Skeletal muscle cell (primary cell): ENCODE data around the gene SHMT2.
A peak's percentile ranks its signal among the peaks of the same experiment; 100 is the strongest.
"Not testable (repeated sequence)": the region's sequence is repeated elsewhere in the genome, so short reads cannot be mapped to it uniquely, and the experiment has no call there.

Experiments used
- DNase-seq: peaks from one replicate; pipeline ENCODE4 v3.0.0-alpha.2; 2010; ENCODE audit warnings: low read depth
- H3K4me3 ChIP-seq: 2 replicates; pipeline ENCODE4 v1.5.1; 2011; ENCODE audit warnings: low read depth, mild to moderate bottlenecking, control low read depth, low read length, moderate library complexity

SHMT2 gene

GRCh38 chr12:57250541-57250940 lies 21.0 kb downstream of the SHMT2 start:
- DNase-seq, result no peak
- peak overlapping the region; percentile 41 for H3K4me3 ChIP-seq

DNA sequence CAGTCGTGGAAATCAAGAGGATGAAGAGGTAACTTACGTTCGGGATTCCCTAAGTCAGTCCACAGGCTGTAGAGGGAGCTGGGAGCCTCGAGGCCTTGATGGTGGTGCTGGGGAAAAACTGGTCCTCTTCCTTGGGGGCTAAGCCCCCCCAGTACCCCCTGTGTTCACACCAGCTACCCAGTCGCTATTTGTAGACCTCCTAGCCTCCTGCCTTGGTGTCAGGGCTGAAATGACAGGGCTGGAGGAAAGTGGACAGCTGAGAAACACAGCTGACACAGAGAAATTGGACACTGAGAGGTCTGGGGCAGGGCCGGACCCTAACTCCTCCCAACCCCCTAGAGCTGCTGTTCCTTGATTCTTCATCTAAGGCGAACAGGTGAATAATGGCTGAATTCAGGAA lies 21.4 kb downstream of the SHMT2 start, which contains the start of gene STAC3:
TSS of gene STAC3 (minus strand) at position 232 of the 400 bp plus-strand sequence. CDS start 1,551 bp downstream, outside the sequence.
- peak within 1 kb of the TSS; percentile 41 for H3K4me3 ChIP-seq
- no peak for DNase-seq

- no peak for DNase-seq
- no peak overlapping the region for H3K4me3 ChIP-seq
Observed at GRCh38 chr12:57254506-57255280, 25.2 kb downstream of the SHMT2 start.

DNA sequence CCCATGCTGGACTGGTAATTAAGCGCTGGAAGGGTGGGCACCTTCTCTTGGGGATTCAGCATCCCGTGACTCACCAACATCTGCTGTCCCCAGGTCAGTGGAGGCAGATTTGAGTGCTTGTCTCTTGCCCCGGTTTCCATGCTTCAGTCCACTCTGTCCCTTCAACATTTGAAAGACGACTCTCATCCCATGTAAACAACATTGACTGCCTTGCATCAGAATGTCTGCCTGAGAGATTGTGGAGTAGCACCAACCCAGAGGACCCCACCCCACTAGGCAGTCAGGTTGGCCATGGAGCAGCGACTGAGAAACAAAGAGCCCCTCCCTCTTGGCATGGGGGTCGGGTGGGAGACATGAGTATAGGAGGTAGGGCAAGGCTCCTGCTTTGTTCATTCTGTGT lies 26.4 kb downstream of the SHMT2 start:
- no peak overlapping the region for H3K4me3 ChIP-seq
- no peak for DNase-seq

- no peak for DNase-seq
- H3K4me3 ChIP-seq, result no peak overlapping the region
Observed at GRCh38 chr12:57258977-57259970, 29.8 kb downstream of the SHMT2 start.

DNA sequence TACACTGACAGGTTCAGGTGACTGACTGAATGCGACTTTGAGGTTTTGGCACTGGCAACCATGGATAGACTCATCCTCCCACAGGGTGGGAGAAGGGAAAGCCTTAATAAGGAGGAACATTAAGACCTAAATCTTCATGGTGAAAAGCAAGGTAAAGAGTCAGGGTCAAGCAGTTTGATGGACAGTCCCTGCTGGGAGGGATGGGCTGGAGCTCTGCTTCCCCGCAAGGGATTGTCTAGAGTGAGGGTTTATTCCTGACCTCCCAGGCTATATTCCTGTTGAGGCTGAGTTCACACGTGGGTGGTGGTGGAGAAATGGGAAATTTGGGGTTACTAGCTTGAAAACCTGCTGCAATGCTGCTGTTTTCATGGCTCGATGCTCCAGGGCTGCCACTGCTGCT lies 30.9 kb downstream of the SHMT2 start:
- no peak for DNase-seq

GRCh38 chr12:57261428-57261865 lies 31.9 kb downstream of the SHMT2 start:
- no peak for DNase-seq
- no peak overlapping the region for H3K4me3 ChIP-seq

More for the DNA sequence above, 30.9 kb downstream of the SHMT2 start:
- H3K4me3 ChIP-seq, result no peak overlapping the region

GRCh38 chr12:57262126-57262822 lies 32.8 kb downstream of the SHMT2 start:
- no peak overlapping the region for H3K4me3 ChIP-seq
- DNase-seq, result no peak

- H3K4me3 ChIP-seq, result no peak overlapping the region
- no peak for DNase-seq
Observed at GRCh38 chr12:57263096-57263495, 33.6 kb downstream of the SHMT2 start.

GRCh38 chr12:57266681-57267080 lies 37.2 kb downstream of the SHMT2 start:
- no peak for DNase-seq
- H3K4me3 ChIP-seq, result no peak overlapping the region

DNA sequence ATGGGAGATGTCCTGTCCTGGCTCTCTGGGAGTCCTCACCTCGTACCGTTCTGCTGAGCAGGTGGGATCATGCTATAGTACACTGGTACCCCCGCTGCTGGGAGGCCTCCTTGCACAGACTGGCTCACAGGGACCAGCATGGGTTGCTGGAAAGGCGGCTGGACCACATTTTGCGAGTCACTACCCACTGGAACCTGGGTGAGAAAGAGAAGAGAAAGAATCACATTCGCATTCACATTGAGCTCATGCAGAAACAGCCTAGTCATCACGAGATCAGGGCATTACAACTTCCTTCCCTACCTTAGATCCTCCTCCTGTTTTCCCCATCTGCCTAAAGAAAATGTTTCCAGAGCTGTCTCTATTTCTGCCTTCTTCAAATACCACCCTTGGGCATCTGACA lies 38.8 kb downstream of the SHMT2 start:
- DNase-seq, result no peak

DNA sequence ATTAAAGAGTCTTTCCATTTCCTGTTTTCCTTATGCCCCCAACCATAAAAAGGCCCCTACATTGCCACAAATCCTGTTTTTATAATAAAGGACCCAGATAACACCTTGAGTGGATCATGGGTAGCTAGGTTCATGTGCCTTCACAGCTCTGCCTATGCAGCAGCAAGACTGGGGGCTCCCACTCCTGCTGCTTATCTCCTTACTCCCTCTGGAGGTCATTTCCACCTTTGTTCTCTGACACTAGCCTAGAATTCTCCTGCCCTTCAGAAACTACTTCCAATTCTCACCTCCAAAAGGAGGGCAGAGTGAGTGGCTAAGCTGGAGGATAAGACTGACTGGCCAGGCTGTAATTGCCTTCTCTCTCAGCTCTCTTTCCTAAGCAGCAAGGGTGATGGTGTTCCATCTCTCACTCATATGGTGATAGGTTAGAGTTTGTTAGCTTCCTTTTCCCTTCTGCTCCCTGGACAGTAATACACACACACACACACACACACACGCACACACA lies 41.5 kb downstream of the SHMT2 start:
- DNase-seq, result no peak

More for the DNA sequence above, 38.8 kb downstream of the SHMT2 start:
- H3K4me3 ChIP-seq, result no peak overlapping the region

GRCh38 chr12:57272337-57273151 lies 43.0 kb downstream of the SHMT2 start:
- peak; percentile 53 for DNase-seq
- H3K4me3 ChIP-seq, result no peak overlapping the region

More for the DNA sequence above, 41.5 kb downstream of the SHMT2 start:
- H3K4me3 ChIP-seq, result no peak overlapping the region

DNA sequence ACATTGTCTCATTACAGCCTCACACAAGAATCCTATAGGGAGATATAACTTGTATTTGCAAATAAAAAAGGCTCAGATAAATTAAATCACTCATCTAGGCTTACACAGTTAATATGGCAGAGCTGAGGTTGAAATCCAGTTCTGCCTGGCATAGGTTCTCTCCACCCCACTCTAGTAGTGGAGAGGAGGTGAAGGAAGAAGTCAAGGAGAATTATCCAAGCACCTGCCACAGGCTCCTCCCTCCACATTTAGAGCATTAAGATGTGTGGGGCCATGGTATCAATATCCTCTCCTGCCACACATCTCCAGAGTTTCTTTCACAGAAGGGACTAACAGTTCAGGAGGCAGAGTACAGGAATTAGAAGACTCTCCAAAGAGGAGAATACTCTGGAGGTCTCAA lies 44.0 kb downstream of the SHMT2 start:
- no peak overlapping the region for H3K4me3 ChIP-seq
- DNase-seq, result no peak

- H3K4me3 ChIP-seq, DNase-seq: not testable (repeated sequence)
Observed at GRCh38 chr12:57276233-57276632, 46.7 kb downstream of the SHMT2 start.

- H3K4me3 ChIP-seq, result no peak overlapping the region
- no peak for DNase-seq
Observed at GRCh38 chr12:57276935-57277563, 47.5 kb downstream of the SHMT2 start.

- DNase-seq, result no peak
- H3K4me3 ChIP-seq, result no peak overlapping the region
Observed at GRCh38 chr12:57278465-57279381, 49.2 kb downstream of the SHMT2 start.
